Activated CD4-positive, alpha-beta T cell treated with anti-CD3 and anti-CD28 coated beads for 1 hour (primary cell): ENCODE data around the gene PRG2.
"Not testable (repeated sequence)": the region's sequence is repeated elsewhere in the genome, so short reads cannot be mapped to it uniquely, and the experiment has no call there.

ENCODE experiments used
- DNase-seq: peaks from one replicate; pipeline ENCODE4 v3.0.0-alpha.2; 2020

PRG2 gene

DNA sequence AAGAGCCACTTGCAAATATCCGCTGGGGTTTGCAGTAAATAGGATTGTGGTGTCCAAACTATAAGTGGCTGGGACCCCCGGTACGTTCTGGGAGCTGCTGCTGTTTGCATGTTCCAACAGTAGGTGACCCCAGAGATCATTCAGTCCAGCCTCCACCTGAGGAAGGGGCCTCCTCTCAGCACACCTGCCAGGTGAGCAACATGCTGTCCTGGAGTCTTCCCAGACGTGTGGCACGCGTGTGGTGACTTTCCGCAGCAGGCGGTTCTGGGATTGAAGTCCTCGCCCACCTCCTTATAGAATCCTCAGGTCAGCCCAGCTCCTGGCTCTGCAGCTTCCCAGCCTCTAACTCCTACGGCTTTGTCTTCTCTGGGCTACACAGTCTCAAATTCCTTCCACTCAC lies 45.6 kb downstream of the PRG2 start:
- DNase-seq: no peak

DNA sequence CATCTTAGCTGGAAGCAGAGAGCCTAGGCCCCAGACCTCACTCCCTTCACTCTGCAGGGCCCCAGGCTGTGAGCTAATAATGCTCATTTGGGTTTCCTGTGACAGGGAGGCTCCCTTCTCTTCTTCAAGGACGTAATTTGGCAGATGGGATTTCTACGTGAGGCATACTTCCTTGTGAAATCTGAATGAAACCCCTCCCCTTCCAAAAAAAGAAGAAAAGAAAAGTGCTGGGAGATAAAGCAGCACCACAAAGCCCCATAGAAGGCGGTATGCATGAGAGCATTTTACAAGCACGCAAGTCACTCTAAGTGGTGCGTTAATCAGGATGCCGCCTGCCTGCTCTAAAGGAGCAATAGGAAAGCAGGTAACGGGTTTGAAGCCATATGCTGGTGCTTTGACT lies 46.6 kb downstream of the PRG2 start:
- DNase-seq: no peak

DNA sequence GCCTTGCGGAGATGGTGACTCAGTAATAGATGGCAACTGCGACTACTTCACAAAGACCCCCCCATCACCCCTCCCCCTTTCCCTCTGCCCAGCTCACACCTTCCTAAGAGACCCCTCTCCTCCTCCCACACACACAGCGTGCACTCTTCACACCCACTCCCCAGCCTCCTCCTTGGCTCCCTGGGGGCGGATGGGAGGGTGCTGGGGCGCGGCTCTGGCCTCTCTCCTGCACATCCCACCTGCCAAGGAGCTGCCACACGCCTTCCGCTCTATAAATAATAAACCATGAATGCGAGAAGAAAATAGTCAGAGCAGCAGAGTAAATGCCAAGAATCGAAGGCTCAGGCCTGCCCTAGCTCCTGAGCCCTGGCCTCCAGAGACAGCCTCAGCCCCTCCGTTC lies 47.7 kb downstream of the PRG2 start:
- DNase-seq: no peak

DNA sequence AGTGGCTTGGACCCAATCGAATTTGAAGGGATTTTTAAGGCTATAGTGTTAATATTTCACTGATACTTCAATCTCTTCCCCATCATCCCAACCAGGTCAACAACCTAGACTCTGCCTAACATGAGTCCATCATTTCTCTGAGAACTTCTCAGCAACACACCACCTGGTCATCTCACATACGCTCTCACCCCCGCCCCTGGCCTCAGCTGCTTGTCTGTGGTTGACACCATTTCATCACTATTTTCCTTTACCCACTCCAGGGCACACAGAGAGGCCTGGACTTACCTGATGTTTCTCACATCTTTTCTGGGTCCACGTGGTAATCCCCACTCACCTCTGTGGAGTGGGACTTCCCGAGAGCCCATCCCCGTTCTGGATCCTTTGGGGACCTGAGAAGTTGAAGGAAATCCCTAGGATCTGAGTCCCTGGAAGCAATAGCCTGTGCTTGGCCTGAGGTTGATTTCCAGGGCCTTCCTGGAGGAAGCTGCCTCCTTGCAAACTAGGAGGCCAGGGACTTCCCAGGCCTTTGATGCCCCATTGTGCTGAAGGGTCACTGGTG lies 49.1 kb downstream of the PRG2 start:
- no peak for DNase-seq

DNA sequence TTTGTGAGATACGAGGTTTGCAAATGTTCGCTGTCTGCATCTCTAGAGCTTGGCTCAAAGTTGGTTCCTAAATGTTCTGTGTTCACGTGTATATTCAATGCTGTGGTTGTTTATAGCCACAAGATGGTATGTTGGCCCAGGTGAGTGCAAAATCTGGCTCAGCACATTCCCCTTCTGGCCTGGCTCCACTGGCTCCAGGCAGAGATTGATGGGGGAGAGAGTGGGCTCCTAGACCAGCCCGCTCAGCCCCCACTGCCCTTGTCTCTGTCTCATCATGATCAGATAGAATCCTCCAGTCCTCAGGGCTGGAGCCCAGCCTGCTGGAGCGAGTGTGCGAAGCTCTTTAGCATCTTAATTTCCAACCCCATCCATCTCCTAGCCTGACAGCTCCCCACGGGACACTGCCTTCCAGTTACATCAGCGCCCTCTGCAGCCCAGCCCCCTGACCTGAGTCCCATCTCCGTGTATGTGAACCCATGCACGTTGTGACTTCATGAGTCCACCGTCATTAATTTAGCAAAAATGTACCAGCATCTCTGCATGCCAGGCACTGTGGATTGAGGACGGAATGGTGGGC lies 50.3 kb downstream of the PRG2 start:
- no peak for DNase-seq

DNA sequence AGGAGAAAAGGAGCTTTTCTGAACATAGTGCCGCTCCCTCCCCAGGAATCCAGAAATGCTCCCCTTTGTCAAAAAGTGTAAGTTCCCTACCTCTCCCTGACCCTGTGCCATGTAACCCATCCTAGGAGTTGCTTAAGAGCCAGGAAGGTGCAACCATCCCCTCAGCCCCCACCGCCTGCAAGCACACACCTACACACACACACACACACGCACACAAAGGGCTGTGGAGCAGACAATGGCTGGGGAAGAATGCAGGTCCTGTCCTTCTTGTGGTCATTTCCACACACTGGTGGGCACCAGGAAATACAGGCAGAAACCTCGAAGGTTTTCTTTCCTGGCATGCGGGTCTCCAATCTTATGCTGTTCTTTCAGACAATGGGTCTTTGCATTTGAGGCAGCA lies 51.1 kb downstream of the PRG2 start:
- DNase-seq: no peak

DNA sequence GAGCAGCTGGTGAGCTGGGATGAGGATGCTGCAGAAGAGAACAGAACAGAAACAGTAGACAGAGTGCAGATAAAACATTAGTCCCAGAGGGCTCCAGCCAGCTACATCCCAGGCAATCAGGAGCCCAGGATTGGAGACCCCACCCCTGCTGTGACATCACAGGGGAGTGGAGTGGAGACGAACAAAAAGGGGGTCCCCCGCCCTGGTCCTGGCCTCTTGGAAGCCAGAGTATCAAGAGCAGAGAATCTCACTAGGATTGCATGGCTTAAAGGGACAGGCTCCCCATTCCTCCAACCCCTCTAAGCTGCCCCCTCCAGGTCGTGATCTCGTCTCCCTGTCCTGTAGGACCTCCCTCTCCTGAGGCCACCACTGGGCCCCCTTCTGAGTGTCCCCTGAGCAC lies 52.3 kb downstream of the PRG2 start, which contains the start of gene P2RX3:
P2RX3 (plus strand) TSS at position 211 of the 400 bp plus-strand sequence. CDS start 199 bp downstream, outside the sequence.
- DNase-seq: no peak

DNA sequence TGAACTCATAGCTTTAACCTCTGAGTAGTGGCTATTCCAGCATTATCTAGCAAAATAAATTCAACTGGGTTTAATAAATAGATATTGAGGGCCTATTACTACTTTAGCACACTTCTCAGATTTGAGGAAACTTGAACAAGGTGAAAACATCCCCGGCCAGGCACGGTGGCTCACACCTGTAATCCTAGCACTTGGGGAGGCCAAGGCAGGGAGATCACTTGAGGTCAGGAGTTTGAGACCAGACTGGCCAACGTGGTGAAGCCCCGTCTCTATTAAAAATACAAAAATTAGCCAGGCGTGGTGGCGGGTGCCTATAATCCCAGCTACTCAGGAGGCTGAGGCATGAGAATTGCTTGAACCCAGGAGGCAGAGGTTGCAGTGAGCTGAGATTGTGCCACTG lies 53.6 kb downstream of the PRG2 start:
- not testable (repeated sequence) for DNase-seq
